Stimulated activated CD4-positive, alpha-beta T cell treated with anti-CD3 and anti-CD28 coated beads, Interleukin-1b, Interleukin-23, amount 100 ng/mL, for 4 hours (primary cell): Measurements from ENCODE around the gene PNMT.

Experiments
- DNase-seq, 2 donors: peaks; one replicate each; pipeline ENCODE4 v3.0.0-alpha.2; 2020; ENCODE audit warnings: low read depth in 2 of 2

PNMT gene

GRCh38 chr17:39669897-39670735 lies 1.9 kb downstream of the PNMT start:
- DNase-seq, result no peak

GRCh38 chr17:39670746-39671145 lies 2.5 kb downstream of the PNMT start:
- DNase-seq, result no peak

- DNase-seq, result no peak
These were observed 3.6 kb downstream of the PNMT start for GRCh38 chr17:39671651-39672521.

DNA sequence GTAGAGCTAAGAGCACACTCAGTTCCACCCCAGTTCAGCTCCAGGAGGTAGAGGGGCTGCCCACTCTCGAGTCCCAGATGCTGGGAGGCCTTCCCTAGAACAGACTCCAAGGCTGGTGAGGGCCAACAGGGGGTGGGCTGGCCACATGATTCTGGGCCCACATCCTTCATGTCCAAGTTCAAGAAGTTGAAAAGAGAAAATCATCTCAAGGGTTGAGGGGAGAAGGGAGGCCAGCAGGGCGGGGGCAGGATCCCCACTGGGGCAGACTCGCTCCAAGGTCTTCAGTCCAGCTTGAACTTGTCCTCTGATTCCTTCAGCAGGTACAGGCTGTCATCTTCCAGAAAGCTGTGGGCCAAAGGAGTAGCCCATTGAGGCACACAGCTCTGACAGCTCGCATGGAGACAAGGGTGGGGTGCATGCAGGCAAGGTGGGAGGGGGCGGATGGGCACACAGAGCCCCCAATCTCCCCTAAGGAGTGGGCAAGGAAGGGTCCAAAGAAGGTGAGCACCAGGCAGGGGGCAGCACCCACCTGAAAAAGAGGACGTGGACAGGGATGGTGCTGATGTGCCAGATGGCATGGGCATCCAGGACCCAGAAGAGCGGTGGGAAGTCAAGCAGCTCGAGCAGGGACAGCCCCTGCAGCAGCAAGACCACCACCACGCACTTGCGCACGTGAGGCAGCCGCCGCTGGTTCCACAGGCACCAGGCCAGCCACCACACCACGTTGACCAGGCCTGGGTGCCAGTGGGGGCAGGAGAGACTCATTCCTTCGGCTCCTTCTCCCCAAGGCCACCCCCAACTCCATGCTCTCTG lies 4.5 kb downstream of the PNMT start:
- DNase-seq, result no peak

GRCh38 chr17:39673335-39674081 lies 5.3 kb downstream of the PNMT start:
- no peak for DNase-seq

DNA sequence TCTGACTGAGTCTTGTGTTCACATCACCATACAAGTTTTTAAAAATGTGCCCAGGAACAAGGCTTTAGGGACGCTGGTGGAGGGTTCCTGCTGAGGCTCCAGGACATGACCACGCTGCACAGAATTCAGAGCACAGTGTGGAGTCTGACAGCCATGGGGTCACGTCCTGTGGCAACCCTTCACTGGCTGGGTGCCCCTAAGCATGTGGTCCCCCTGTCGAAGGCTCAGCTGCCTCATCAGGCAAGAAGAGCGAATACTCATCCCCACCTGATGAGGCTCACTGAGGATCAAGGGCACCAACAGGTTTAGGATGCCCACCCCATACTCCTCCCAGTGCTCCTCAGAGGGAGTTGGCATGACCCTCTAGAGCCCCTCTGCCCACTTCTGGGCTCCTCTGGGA lies 5.9 kb downstream of the PNMT start:
- no peak for DNase-seq

GRCh38 chr17:39674702-39675389 lies 6.6 kb downstream of the PNMT start:
- DNase-seq, result no peak

GRCh38 chr17:39675390-39676082 lies 7.3 kb downstream of the PNMT start:
- DNase-seq, result no peak

- no peak for DNase-seq
These were observed 8.1 kb downstream of the PNMT start for GRCh38 chr17:39676198-39676819.

GRCh38 chr17:39677072-39677471 lies 8.8 kb downstream of the PNMT start:
- DNase-seq, result no peak

- no peak for DNase-seq
These were observed 9.5 kb downstream of the PNMT start for GRCh38 chr17:39677542-39678339.

DNA sequence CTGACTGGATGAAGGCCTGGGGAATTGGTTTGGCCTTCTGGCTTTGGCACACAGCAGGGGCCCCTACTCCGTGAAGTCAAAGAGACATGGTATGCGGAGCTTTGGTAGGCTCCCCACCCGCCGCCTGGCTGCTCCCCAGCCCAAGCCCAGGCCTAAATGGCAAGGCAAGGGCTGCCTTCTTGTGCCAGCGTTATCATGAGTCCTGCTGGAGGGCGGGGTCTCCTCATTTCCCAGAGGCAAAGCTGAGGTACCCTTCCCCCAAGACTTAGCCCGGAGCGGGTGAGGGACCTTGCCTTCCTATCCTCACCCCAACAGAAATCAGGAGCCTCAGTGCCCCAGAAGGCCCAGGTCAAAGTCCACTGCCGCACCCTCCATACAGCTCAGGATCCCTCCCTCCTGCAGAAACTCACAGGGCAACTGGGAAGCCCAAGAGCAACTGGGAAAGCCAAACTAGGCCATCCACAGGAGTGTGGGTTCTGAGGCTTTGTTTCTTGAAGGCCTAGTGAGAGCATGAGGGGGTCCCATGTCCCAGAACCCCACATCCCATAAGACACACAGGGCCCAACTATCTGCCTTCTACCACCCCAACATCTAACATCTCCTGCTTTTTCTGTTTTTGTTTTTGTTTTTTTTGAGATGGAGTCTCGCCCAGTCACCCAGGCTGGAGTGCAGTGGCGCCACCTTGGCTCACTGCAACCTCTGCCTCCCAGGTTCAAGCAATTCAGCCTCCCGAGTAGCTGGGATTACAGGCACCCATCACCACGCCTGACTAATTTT lies 10.3 kb downstream of the PNMT start:
- DNase-seq, result no peak

DNA sequence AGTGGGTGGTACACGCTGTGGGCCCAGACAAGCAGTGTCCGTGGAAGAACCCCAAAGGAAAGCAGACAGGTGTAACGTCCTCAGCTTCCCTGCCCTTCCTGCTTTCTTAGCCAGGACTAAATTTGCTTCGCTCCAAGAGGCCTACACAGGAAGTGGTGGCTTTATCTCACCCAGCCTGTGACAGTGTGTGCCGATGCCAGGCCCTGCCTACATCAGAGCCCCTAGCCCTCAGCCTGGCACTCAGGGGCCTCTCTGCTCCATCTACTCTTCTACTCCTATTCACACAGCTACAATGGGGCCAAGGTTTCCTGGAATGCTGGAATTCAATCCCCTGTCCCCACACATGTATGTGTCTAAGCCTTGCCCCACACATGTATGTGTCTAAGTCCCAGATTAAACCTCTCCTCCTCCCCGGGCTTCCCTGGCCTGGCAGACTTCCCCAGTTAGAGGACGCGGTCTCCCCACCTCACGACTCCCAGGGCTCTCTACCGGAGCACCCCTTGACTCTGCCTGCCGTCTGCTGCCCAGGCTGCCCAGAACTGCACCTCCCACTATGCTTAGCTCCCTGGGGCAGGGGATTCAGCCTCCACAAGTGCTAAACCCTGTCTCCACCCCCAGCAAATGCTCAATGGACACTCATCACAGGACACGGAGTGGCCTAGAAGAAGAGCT lies 11.4 kb downstream of the PNMT start:
- DNase-seq, result peak in 1 of 2 donors; percentile 15

GRCh38 chr17:39683295-39683939 lies 15.2 kb downstream of the PNMT start:
- DNase-seq, result no peak

GRCh38 chr17:39684369-39685192 lies 16.3 kb downstream of the PNMT start:
- no peak for DNase-seq

GRCh38 chr17:39687101-39687545 lies 18.9 kb downstream of the PNMT start:
- no peak for DNase-seq
